ENCODE data around the gene RAP1GAP. TPM values are rescaled to one million over a fixed set of nuclear protein-coding genes. Genes with fewer than 3 reads are reported as not detected.
A peak's percentile ranks its signal among the peaks of the same experiment; 100 is the strongest.

Gene RAP1GAP
- total RNA-seq, 2 donors from 2014 or later, result 46.5 to 104 TPM

- H3K27me3 ChIP-seq, result no peaks in the 10 kb centered on the region
- intact Hi-C loops (cut with DNase I), result no loop called here
- H3K4me3 ChIP-seq, result no peak overlapping the region
- H3K36me3 ChIP-seq (replicated peaks in 1 of 2; ENCODE audit: insufficient read depth in 1 of 2, low read depth in 2 of 2), result peaks cover 0 to 5% of the 10 kb centered on the region in 2 donors
- DNase-seq, result peak in 1 of 4 donors; percentile 51
- no peak for ATAC-seq
- no peak for TF ChIP-seq POLR2A (IDR thresholded peaks at IDR 0.05)
- TF ChIP-seq, protein P1, sequence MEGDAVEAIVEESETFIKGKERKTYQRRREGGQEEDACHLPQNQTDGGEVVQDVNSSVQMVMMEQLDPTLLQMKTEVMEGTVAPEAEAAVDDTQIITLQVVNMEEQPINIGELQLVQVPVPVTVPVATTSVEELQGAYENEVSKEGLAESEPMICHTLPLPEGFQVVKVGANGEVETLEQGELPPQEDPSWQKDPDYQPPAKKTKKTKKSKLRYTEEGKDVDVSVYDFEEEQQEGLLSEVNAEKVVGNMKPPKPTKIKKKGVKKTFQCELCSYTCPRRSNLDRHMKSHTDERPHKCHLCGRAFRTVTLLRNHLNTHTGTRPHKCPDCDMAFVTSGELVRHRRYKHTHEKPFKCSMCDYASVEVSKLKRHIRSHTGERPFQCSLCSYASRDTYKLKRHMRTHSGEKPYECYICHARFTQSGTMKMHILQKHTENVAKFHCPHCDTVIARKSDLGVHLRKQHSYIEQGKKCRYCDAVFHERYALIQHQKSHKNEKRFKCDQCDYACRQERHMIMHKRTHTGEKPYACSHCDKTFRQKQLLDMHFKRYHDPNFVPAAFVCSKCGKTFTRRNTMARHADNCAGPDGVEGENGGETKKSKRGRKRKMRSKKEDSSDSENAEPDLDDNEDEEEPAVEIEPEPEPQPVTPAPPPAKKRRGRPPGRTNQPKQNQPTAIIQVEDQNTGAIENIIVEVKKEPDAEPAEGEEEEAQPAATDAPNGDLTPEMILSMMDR (IDR thresholded peaks at IDR 0.05), result no peak
- H3K27ac ChIP-seq, result no peak overlapping the region
- peaks cover 16% of the 10 kb centered on the region for H3K4me1 ChIP-seq
- no peaks in the 10 kb centered on the region for H3K9me3 ChIP-seq
- WGBS, 2 donors, result 59 to 69% methylated on average over 12 of the region's 12 CpGs
These were observed 76.9 kb downstream of the RAP1GAP start for GRCh38 chr1:21592086-21592865.

GRCh38 chr1:21590934-21591333, 78.2 kb downstream of the RAP1GAP start:
- Histone ChIP-seq H3K27ac (no peak overlapping the region), H3K36me3 (replicated peaks in 1 of 2; ENCODE audit: insufficient read depth in 1 of 2, low read depth in 2 of 2) (no peaks in the 10 kb centered on the region), H3K9me3 (no peaks in the 10 kb centered on the region), H3K4me1 (peaks cover 26% of the 10 kb centered on the region), H3K4me3 (no peak overlapping the region), H3K27me3 (no peaks in the 10 kb centered on the region)
- DNase-seq (no peak), ATAC-seq (no peak)
- 35 to 50% methylated on average over 9 to 13 of the region's 13 CpGs for WGBS, 2 donors
- TF ChIP-seq, protein P1 (IDR thresholded peaks at IDR 0.05), result no peak
- TF ChIP-seq POLR2A (IDR thresholded peaks at IDR 0.05), result no peak
- intact Hi-C loops (cut with DNase I), result no loop called here

DNA sequence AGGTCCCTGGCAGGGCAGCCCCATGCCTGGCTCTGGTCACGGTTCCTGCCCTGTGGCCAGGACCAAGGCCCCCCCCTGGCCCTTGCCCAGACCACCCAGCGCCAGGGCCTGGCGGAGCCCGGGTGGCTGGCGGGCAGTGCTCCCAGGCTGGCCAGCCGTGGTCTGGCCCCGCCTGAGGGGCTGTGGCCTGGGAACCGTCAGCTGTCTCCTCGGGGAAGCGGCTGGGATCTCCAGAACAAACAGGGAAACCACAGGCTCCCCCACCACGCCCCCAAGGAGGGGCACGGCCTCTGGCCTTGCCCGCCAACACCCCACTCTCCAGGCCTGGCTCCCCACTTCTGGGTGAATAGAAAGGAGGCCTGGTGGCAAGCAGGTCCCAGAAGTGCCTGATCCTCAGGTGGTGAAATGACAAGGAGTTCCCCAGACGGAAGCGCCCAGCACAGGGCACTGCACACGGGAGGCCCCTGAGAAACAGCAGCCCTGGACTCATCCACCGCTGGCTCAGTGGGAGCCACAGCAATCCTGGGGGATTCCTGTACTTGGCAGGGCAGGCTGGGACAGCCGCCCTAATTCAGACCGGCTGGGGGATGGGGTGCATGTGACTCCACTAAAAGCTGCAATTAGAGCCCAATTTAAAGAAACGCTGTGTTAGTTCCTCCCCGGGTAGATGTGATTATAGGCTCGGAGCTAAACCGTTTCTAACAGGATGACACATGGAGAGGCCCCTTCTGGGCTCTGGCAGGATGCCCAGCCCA, 78.9 kb downstream of the RAP1GAP start:
- no peaks in the 10 kb centered on the region for H3K27me3 ChIP-seq
- ATAC-seq (no peak), DNase-seq (no peak)
- H3K36me3 ChIP-seq (replicated peaks in 1 of 2; ENCODE audit: insufficient read depth in 1 of 2, low read depth in 2 of 2), result no peaks in the 10 kb centered on the region
- no peak overlapping the region for H3K27ac ChIP-seq
- WGBS, 2 donors, result 12 to 40% methylated on average over 3 to 21 of the region's 23 CpGs
- peaks cover 26% of the 10 kb centered on the region for H3K4me1 ChIP-seq
- TF ChIP-seq POLR2A (IDR thresholded peaks at IDR 0.05), result no peak
- TF ChIP-seq, protein P1 (IDR thresholded peaks at IDR 0.05), result no peak
- H3K9me3 ChIP-seq, result no peaks in the 10 kb centered on the region
- intact Hi-C loops (cut with DNase I), result no loop called here
- H3K4me3 ChIP-seq, result no peak overlapping the region

DNA sequence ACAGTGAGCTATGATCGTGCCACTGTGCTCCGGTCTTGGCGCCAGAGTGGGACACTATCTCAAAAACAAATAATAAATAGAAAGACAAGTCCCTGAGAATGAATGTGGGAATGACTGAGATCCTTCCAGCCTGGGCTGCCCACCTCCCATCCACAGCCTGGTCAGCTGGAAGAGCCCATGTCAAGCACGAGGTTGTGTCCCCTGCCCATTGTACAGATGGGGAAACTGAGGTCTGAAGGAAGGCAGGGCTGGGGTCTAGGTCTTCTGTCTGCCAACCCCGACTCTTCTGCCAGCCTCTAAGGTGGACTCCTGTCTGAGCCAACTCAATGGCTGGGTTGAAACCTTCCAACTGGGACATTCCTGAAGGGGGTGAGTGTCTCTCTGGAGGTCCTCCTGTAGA, 79.5 kb downstream of the RAP1GAP start:
- Histone ChIP-seq H3K9me3 (no peaks in the 10 kb centered on the region), H3K27me3 (no peaks in the 10 kb centered on the region), H3K27ac (no peak overlapping the region), H3K4me1 (peaks cover 26% of the 10 kb centered on the region), H3K4me3 (no peak overlapping the region), H3K36me3 (replicated peaks in 1 of 2; ENCODE audit: insufficient read depth in 1 of 2, low read depth in 2 of 2) (no peaks in the 10 kb centered on the region)
- no peak for TF ChIP-seq POLR2A (IDR thresholded peaks at IDR 0.05)
- TF ChIP-seq, protein P1 (IDR thresholded peaks at IDR 0.05), result no peak
- 66 to 71% methylated on average over 5 of the region's 5 CpGs for WGBS, 2 donors
- no peak for ATAC-seq
- no peak for DNase-seq
- intact Hi-C loops (cut with DNase I), result no loop called here
